PC-3 (cell line): ENCODE data around the gene ATP2B2.

Experiments used
- CTCF ChIP-seq: fragments of 300-600 bp; sonication (generic); conservative IDR thresholded peaks from 2 replicates; pipeline ENCODE4 v1.5.1; 2017; ENCODE audit warnings: antibody characterized with exemption, low read depth, mild to moderate bottlenecking, low read length
- EZH2 ChIP-seq: fragments of 300-600 bp; sonication (generic); IDR thresholded peaks from one replicate; pipeline ENCODE4 v1.6.1; 2017; ENCODE audit warnings: antibody characterized with exemption, mild to moderate bottlenecking, low read length; ENCODE audit not compliant: unreplicated experiment
- EZH2phosphoT487 ChIP-seq: fragments of 300-600 bp; sonication (generic); IDR thresholded peaks from 2 replicates; pipeline ENCODE4 v1.6.1; 2018; ENCODE audit warnings: mild to moderate bottlenecking, antibody characterized with exemption, low read length, borderline replicate concordance

DNA sequence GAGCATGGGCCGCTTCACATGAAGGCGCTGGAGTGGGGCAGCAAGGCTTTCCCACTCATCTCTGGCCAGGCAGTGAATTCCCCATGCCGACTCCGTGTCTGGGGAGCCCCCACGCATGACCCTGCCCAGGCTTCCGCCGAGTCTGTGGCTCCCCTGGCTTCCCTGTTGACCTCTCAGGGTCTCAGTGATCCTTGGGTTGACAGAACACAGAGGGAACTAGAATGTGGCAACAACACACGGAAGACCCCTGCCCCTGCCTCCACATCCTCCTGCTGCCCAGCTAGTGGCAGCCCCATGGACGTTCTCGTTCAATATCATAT is 61.3 kb downstream of the ATP2B2 start:
- TF ChIP-seq CTCF (no peak), EZH2phosphoT487 (no peak), EZH2 (no peak)
